ENCODE data around the gene C22orf23.
"Not testable (repeated sequence)": the region's sequence is repeated elsewhere in the genome, so short reads cannot be mapped to it uniquely, and the experiment has no call there.

The C22orf23 gene

DNA sequence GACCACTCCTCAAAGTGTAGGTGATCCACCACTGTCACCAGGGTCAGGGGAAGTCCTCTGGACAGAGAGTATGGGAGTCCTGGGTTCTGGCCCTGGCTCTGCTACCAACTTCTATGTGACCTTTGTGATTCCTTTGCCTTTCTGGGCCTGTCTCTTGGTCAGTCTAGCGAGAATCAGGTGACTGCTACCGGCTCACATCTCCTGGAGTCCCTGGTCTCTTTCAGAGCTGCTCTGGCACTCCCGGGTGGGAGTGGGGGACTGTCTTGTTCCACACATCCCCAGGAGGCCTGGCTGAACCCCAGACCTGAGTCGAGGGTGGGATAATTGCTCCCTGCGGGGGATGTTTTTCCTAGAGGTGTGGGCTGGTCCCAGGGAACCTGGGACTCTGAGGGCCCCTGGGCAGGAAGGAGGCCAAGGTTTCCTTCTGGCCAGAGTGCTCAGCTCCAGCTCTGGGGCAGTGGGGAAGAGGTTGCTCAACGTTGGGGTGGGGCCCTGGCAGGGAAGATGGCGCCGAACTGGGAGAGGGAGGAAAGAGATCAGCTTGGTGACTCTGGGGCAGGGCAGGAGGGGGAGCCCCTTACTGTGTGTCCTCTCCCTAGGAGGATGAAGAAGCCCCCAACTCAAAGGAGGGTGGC lies 28.9 kb upstream of the C22orf23 start:
- DNase-seq = no peak

DNA sequence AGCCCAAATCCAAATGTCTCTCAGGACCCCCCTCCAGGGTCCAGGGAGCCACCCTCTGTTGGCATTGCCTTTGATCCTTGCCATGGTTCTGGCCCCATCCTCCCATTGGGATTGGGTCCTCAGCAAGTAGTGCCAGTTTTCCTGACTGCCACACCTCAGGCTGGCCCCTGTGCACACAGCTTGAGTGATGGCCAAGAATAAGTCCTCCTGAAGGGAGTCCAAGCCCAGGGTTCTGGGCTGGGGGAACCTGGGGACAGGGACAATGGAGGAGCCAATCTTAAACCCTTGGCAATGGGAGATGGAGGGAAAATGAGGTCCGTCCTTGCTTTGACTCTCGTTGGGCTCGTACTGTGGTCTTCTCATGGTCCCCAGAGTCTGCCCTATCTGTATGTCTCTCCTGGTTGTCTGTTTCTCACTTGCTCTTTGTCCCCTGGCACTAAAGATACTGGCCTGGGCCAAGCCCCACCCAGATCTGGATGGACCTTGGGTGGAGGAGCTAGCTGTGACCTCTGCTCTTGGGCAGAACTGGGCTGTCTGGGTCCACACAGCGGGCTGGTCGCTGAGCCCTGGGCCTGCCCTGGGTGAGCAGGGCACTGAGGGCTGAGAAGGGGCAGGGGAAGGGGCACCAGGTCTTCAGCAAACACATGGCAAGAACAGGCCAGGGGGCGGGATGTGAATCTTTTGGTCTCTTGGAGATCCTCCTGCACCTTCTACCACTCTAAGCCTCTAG lies 28.0 kb upstream of the C22orf23 start:
- no peak for DNase-seq

GRCh38 chr22:37979782-37980181 lies 26.4 kb upstream of the C22orf23 start:
- DNase-seq = no peak

- DNase-seq = no peak
Measured at GRCh38 chr22:37976547-37976946, 23.1 kb upstream of the C22orf23 start.

DNA sequence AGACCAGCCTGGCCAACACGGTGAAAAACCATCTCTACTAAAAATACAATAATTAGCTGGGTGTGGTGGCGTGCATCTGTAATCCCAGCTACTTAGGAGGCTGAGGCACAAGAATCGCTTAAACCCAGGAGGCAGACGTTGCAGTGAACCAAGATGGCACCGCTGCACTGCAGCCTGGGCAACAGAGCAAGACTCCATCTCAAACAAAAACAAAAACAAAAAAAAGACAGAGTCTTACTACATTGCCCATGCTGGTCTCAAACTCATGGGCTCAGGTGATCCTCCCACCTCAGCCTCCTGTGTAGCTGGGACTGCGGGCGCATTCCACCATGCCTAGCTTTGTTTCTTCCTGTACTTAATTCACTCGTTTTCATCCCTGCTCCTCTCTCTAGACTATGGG lies 22.6 kb upstream of the C22orf23 start:
- DNase-seq = not testable (repeated sequence)

DNA sequence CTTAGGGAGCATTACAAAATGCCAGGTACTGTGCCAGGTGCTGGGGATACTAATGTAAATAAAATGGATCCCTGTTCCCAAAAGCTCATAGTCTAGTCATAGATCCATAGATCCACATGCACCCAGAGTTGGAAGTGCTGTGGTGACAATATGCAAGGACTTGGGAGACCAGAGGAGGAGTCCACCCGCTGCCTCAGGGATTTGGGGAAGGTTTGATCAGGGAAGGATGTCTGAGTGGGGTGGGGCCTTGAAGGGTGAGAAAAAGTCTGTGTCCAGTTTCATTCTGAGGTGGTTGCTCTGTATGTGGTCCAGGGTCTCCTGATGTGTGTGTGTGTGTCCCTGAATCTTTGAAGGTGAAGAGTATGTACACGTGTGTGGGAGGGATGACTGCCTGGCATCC lies 21.8 kb upstream of the C22orf23 start:
- no peak for DNase-seq

DNA sequence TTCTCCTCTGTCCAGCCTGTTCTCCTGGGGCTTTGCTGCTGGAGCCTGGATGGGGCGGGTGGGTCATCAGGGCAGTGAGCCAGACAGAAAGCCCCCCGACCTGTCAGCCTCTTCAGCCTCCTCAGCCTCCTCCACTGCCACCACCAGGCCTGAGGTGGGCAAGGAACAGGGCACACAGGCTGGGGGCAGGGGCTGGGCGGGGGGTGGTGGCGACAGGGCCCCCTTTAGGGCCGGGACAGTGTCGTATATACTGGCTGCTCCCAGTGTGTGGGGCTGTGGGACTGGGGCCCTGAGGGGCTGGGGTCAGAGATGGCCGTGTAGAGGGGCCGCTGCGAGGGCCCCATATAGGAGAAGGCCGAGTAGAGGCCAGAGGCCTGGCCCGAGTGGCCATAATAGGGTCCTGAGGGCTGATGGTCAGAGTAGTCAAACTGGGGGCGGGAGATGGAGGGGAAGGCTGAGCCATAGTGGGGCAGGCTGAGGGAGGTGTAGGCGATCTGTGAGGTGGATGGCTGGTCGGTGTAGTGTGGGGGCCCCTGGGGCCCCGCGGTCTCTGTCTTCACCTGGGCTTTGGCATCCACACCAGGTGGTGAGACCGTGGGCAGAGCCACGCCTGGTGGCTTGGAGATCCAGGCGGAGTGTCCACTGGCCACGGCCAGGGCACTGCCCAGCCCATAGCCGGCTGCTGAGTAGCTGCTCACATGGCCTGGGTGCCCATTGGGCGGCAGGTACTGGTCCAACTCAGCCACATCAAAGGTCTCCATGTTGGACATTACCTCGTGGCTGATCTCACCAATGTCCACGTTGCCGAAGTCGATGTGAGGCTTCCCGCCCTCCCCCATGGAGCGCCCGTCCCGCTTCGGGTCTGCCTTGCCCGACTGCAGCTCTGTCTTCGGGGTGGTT lies 20.1 kb upstream of the C22orf23 start:
- DNase-seq = no peak

DNA sequence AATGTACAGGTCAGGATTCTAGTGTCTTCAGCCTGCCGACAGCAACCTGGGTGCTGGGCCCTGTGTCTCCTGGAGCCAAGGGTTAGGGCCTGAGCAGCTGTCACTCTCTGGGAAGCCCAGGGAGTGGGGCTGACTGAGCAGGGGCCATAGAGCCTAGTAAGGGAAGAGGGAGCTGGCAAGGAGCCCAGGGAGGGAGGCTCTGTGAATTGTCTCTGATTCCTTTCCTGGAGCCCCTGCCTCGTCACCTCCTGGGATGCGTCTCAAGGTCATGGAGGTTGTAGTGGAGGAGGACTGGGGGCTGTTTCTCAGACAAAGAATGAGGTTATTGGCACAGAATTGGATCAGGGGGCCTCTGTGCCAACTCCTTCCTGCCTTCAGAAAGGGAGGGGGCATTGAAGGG lies 19.1 kb upstream of the C22orf23 start:
- peak; percentile 18 for DNase-seq

- DNase-seq = no peak
Measured at GRCh38 chr22:37971475-37972434, 18.4 kb upstream of the C22orf23 start.

GRCh38 chr22:37970864-37971263 lies 17.5 kb upstream of the C22orf23 start:
- DNase-seq = no peak

DNA sequence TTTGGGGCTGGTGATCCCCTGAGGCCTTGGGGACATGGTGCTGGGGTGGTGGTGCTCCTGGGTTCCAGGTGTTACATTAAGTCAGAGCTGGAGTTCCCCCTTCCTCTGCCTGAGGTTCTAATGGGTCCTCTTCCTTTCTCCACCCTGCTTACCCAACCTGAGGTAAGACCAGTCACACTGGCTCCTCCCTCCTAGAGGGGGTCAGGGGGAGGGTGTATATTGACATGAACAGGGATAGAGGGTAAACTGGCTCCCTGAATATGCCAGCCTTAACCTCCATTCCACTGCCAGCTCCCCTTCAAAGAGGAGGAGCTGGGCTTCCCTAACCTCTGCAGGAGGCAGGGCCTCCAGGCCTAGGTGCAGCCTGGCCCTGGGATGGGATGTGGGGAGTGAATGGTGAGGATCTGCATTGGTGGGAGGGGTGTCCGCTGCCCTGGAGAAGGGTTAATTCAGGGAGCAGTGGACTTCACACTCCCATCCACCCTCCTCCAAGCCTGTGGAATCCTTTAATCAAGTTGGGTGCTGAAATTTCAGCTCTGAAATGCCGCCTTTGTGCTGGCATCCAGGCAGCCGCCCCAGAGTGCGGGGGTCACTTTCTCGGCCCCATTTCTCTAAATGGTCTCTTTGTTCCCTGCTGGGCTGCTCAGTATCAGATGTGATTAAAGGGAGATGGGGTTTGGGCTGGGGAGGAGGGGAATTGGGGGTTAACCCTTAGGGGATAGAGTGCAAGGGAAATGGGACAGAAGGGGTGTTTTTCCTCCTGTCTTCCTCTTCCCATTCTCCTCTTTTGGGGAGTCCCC lies 15.3 kb upstream of the C22orf23 start:
- no peak for DNase-seq

GRCh38 chr22:37967637-37968451 lies 14.4 kb upstream of the C22orf23 start:
- no peak for DNase-seq

DNA sequence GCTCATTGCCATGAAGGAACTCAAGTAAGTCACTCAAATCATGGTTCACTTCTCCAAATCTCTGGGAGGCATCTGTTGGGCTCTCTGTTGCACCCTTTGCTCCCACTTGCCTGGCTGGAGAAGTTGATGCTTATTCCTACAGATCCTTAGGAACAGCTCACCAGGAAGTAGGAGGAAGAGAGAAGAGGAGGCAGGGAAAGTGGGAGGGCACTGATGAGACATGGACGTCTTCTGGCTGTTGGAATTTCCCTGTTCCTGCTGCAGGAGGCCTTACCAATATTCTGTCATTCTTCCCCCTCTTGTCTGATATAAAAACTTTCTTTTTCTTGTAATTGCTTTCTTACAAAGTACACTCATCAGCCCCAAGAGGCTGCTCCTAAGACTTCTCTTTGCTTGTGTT lies 13.7 kb upstream of the C22orf23 start:
- DNase-seq = no peak

DNA sequence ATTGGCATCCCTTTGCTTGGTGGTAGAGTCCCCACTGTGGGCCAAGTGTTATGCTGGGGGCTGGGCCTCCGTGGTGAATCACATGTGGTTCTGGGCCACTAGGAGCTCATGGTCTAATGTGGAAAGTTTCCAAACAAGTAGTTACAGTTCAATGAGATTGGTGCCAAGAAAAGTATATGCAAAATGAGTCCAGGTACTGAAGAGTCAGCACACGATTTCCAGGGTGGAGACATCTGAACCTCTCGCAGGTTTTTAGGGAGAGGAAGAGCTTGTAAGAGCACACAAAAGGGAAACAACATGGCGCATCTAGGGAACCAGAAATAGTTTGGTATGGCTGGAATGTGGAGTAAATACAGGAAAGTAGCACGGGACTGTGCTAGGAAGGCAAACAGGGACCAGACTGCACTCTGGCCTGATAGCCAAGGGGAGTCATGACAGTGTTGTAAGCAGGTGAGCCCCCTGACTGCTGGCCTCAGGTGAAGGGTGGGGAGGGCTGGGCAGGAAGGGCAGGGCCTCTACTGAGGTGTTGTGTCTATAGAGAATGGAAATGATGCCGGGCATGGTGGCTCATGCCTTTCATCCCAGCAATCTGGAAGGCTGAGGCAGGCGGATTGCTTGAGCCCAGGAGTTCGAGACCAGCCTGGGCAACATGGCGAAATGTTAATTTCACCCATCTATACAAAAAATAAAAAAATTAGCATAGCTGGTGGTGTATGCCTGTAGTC lies 12.7 kb upstream of the C22orf23 start:
- DNase-seq = peak; percentile 17

GRCh38 chr22:37961062-37961461 lies 7.7 kb upstream of the C22orf23 start:
- DNase-seq = no peak

DNA sequence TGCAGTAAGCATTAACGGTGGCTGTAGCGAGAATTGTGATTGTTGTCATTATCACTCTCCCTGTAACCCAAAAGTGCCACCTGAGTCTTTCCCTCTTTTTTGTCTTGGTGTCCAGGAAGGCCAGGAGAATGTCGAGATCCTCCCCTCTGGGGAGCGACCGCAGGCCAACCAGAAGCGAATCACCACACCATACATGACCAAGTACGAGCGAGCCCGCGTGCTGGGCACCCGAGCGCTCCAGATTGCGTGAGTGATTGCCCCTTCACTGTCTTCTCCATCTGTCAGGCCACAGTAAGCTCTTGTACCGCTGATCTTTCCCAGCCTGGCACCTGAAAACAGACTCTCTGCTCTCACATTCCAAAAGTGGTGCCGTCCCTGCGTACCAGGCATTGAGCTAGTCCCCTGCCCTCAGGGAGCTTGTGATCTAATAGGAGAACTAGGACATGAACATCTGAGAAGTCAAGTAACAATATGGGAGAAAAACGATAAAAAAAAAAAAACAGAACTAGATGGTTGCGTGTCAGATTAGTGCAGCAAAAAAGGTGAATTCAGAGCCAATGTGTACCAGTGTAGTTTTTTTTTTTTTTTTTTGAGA lies 5.9 kb upstream of the C22orf23 start:
- no peak for DNase-seq

DNA sequence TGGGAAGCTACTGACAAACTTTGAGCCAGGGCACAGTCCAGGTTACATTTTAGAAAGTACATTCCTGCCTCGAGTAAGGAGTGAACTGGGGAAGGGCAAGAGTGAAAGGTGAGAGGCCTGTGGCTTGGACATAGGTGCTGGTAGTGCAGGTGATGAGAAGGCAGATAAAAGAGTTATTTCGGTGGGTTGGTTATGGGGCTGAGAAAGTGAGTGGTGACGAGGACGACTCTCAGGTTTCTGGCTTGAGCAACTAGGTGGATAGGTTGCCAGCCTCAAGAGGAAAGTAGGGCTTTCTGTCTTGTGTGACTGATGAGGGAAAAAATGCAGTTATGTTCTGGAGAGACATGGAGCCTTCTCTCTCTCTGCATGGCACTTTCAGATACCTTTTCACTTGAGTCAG lies 3.8 kb upstream of the C22orf23 start:
- no peak for DNase-seq

DNA sequence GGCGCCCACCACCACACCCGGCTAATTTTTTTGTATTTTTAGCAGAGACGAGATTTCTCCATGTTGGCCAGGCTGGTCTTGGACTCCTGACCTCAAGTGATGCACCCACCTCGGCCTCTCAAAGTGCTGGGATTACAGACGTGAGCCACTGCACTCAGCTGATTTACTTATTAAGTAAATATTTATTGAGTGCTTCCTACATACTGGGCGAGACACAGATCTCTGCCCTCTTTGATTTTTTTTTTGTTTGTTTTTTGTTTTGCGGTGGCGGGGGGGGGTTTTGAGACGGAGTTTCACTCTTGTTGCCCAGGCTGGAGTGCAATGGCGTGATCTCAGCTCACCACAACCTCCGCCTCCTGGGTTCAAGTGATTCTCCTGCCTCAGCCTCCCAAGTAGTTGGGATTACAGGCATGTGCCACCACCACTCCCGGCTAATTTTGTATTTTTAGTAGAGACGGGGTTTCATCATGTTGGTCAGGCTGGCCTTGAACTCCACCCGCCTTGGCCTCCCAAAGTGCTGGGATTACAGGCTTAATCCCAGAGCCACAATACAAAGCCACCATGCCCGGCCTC lies 2.5 kb upstream of the C22orf23 start:
- not testable (repeated sequence) for DNase-seq

GRCh38 chr22:37954686-37955085 lies 1.3 kb upstream of the C22orf23 start:
- no peak for DNase-seq

Measured in fibroblast of skin of right biceps (primary cell).